Endodermal cell (in vitro differentiated cells): ENCODE data around the gene TBX20. TPM values are rescaled to one million over a fixed set of nuclear protein-coding genes. Genes with fewer than 3 reads are reported as not detected.
"Not testable (repeated sequence)": the region's sequence is repeated elsewhere in the genome, so short reads cannot be mapped to it uniquely, and the experiment has no call there.

ENCODE experiments used
- DNase-seq: peaks from one replicate; pipeline ENCODE4 v3.0.0-alpha.2; 2017
- H3K27ac ChIP-seq: 2 replicates; pipeline ENCODE4 v1.5.1; 2013; ENCODE audit warnings: mild to moderate bottlenecking, low read depth, low read length, moderate library complexity
- H3K27me3 ChIP-seq: 2 replicates; pipeline ENCODE4 v1.6.1; 2013; ENCODE audit warnings: mild to moderate bottlenecking, low read length, moderate library complexity; ENCODE audit not compliant: insufficient read depth, control insufficient read depth, poor library complexity, severe bottlenecking
- H3K36me3 ChIP-seq: 2 replicates; pipeline ENCODE4 v1.7.0; 2013; ENCODE audit warnings: mild to moderate bottlenecking, low read length, moderate library complexity; ENCODE audit not compliant: control insufficient read depth, insufficient read depth
- H3K4me1 ChIP-seq: one replicate; pipeline ENCODE4 v1.7.0; 2013; ENCODE audit warnings: low read length; ENCODE audit not compliant: control insufficient read depth, insufficient read depth
- H3K4me3 ChIP-seq: 2 replicates; pipeline ENCODE4 v1.5.1; 2013; ENCODE audit warnings: mild to moderate bottlenecking, low read length, moderate library complexity
- H3K9ac ChIP-seq: 2 replicates; pipeline ENCODE4 v1.6.1; 2013; ENCODE audit warnings: mild to moderate bottlenecking, low read length, moderate library complexity; ENCODE audit not compliant: poor library complexity, severe bottlenecking; ENCODE audit errors: extremely low read depth
- H3K9me3 ChIP-seq: 2 replicates; pipeline ENCODE4 v1.6.1; 2013; ENCODE audit warnings: mild to moderate bottlenecking, low read length, moderate library complexity; ENCODE audit not compliant: control insufficient read depth
- H3K27ac Mint-ChIP-seq: 2 replicates; pipeline ENCODE4 v1.8.0; 2020; ENCODE audit warnings: mixed read lengths
- H3K27me3 Mint-ChIP-seq: 2 replicates; pipeline ENCODE4 v1.8.0; 2021; ENCODE audit warnings: mild to moderate bottlenecking, mixed read lengths; ENCODE audit not compliant: insufficient read depth
- H3K36me3 Mint-ChIP-seq: 2 replicates; pipeline ENCODE4 v1.8.0; 2020; ENCODE audit warnings: low read depth, mixed read lengths
- H3K4me1 Mint-ChIP-seq: 2 replicates; pipeline ENCODE4 v1.8.0; 2020; ENCODE audit warnings: mixed read lengths
- H3K4me3 Mint-ChIP-seq: 2 replicates; pipeline ENCODE4 v1.8.0; 2020; ENCODE audit warnings: mild to moderate bottlenecking, moderate library complexity, mixed read lengths
- H3K9me3 Mint-ChIP-seq: 2 replicates; pipeline ENCODE4 v1.8.0; 2020; ENCODE audit warnings: mild to moderate bottlenecking, mixed read lengths
- WGBS, 2 experiments: methylation state at CpG; one replicate each; pipeline versions ENCODE4 v1.1.5 to v1.1.7; 2013; ENCODE audit warnings: missing lambda C conversion rate in 2 of 2, mixed read lengths in 1 of 2; ENCODE audit not compliant: insufficient coverage in 1 of 2, insufficient read length in 1 of 2; 5-methylcytosine and 5-hydroxymethylcytosine counted together
- total RNA-seq, 2 donors: library from RNA; stranded (reverse); fragmentation: NEBNext Ultra II Directional in 1 of 2; extraction: Animal tissue kit (Norgen Biotek cat#: 25700) in 1 of 2; gene quantifications; 2 replicates in 1 of 2; 3 replicates in 1 of 2; pipeline ENCODE4 v1.2.1, GENCODE V29; 2021
- TF ChIP-seq, protein P1 (sequence below): fragments of 200-600 bp; sonication (generic); conservative IDR thresholded peaks from 2 replicates; pipeline ENCODE4 v1.5.0; 2021; ENCODE audit warnings: antibody characterized with exemption, mild to moderate bottlenecking

The TBX20 gene
- total RNA-seq, 2 donors from 2014 or later = 18.6 to 35.2 TPM

GRCh38 chr7:35190146-35190773, 63.6 kb downstream of the TBX20 start:
- H3K36me3 Mint-ChIP-seq, H3K36me3 ChIP-seq, H3K27ac ChIP-seq, H3K4me1 Mint-ChIP-seq, DNase-seq, H3K4me1 ChIP-seq, H3K9ac ChIP-seq, H3K4me3 Mint-ChIP-seq, H3K27ac Mint-ChIP-seq, H3K9me3 Mint-ChIP-seq, H3K4me3 ChIP-seq, H3K9me3 ChIP-seq: not testable (repeated sequence)
- H3K27me3 ChIP-seq = peaks cover 25% of the 10 kb centered on the region
- TF ChIP-seq, protein P1, sequence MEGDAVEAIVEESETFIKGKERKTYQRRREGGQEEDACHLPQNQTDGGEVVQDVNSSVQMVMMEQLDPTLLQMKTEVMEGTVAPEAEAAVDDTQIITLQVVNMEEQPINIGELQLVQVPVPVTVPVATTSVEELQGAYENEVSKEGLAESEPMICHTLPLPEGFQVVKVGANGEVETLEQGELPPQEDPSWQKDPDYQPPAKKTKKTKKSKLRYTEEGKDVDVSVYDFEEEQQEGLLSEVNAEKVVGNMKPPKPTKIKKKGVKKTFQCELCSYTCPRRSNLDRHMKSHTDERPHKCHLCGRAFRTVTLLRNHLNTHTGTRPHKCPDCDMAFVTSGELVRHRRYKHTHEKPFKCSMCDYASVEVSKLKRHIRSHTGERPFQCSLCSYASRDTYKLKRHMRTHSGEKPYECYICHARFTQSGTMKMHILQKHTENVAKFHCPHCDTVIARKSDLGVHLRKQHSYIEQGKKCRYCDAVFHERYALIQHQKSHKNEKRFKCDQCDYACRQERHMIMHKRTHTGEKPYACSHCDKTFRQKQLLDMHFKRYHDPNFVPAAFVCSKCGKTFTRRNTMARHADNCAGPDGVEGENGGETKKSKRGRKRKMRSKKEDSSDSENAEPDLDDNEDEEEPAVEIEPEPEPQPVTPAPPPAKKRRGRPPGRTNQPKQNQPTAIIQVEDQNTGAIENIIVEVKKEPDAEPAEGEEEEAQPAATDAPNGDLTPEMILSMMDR = peak; percentile 53
- WGBS, 2 experiments = 14% methylated on average over 1 of the region's 4 CpGs; no CpG with 5 or more reads in 1 of the 2 experiments
- H3K27me3 Mint-ChIP-seq = peaks cover 30% of the 10 kb centered on the region

- H3K9ac ChIP-seq = not testable (repeated sequence)
- peaks cover 38% of the 10 kb centered on the region for H3K27me3 Mint-ChIP-seq
- WGBS, 2 experiments = 0 to 2% methylated on average over 5 to 27 of the region's 27 CpGs
Observed at GRCh38 chr7:35186751-35187150, 67.1 kb downstream of the TBX20 start.

DNA sequence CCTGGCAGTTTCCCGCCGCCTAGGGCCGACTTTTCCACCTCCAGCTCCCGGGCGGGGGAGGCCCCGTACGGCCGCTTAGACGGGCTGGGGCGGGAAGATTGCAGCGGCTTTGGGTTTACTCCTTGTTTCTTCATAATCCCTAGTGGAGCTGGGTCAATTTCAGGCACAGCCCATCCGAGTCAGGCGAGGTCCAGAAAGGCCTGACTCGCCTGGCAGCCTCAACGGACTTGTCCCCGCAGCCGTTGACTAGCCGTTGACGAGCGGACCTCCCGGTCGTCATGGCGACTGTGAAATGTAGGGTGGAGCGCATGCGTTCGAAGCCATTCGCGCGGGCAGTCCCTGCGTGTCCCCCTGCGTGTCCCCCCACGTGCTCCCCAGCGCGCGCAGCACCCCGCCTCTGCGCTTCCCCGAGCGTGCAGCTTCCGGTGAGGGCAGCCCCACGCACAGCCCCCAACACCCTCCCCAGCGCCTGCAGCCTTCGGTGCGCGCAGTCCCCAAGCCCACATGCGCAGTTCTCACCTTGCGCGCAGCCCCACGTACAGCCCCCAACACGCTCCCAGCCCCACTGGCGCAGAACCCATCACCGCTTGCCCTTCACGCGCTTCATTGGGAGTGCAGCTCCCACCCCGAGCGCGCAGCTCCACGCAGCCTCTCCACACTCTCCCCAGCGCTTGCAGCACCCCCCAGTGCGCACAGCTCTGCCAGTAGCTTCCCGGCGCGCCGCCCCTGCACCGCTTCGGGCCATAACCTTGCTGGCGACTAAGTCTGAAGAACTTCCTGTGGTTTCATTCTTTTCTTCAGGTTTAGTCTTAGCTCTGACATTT, 67.8 kb downstream of the TBX20 start:
- H3K4me1 ChIP-seq = no peaks in the 10 kb centered on the region
- peak overlapping the region; percentile 79 for H3K4me3 ChIP-seq
- peaks cover 28% of the 10 kb centered on the region for H3K27me3 ChIP-seq
- H3K36me3 ChIP-seq = no peaks in the 10 kb centered on the region
- 1 to 2% methylated on average over 11 to 67 of the region's 67 CpGs for WGBS, 2 experiments
- H3K36me3 Mint-ChIP-seq = no peaks in the 10 kb centered on the region
- H3K4me1 Mint-ChIP-seq = peaks cover 6% of the 10 kb centered on the region
- H3K27ac ChIP-seq = no peak overlapping the region
- DNase-seq = peak; percentile 87
- H3K27me3 Mint-ChIP-seq = peaks cover 38% of the 10 kb centered on the region
- no peaks in the 10 kb centered on the region for H3K9me3 ChIP-seq
- peak overlapping the region; percentile 68 for H3K4me3 Mint-ChIP-seq
- H3K9me3 Mint-ChIP-seq = no peaks in the 10 kb centered on the region
- peak overlapping the region; percentile 64 for H3K27ac Mint-ChIP-seq
- no peak overlapping the region for H3K9ac ChIP-seq
- TF ChIP-seq, protein P1 = peak; percentile 52

More at GRCh38 chr7:35186751-35187150, 67.1 kb downstream of the TBX20 start:
- H3K27me3 ChIP-seq = peaks cover 28% of the 10 kb centered on the region
- peak overlapping the region; percentile 68 for H3K4me3 Mint-ChIP-seq
- not testable (repeated sequence) for H3K4me1 ChIP-seq, H3K27ac ChIP-seq, H3K36me3 Mint-ChIP-seq, H3K4me1 Mint-ChIP-seq, H3K9me3 Mint-ChIP-seq, H3K9me3 ChIP-seq, H3K36me3 ChIP-seq, H3K27ac Mint-ChIP-seq
- H3K4me3 ChIP-seq = peak overlapping the region; percentile 79
- peak; percentile 69 for DNase-seq

DNA sequence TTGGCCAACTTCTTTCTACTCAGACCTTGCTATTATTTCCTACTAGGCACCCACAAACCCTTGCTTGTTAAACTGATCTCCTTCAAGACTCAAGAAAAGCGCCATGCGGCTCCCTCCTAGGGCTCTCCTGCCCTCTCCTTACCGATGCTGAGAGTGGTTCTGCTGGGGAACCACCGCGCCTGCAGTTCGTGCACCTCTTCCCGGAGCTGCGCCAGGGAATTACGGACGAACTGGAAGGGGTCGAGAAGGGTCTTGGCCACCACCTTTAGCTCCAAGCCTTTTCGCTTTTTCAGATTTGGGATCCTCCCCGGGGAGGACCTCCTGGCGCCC, 68.4 kb downstream of the TBX20 start:
- H3K9me3 ChIP-seq, H3K27ac ChIP-seq, H3K4me1 ChIP-seq, DNase-seq, H3K4me1 Mint-ChIP-seq, H3K9ac ChIP-seq, H3K36me3 ChIP-seq, H3K9me3 Mint-ChIP-seq, H3K36me3 Mint-ChIP-seq, H3K27ac Mint-ChIP-seq: not testable (repeated sequence)
- 0 to 10% methylated on average over 2 to 14 of the region's 14 CpGs for WGBS, 2 experiments
- Mint-ChIP-seq H3K27me3 (peaks cover 38% of the 10 kb centered on the region), H3K4me3 (peak overlapping the region; percentile 68)
- Histone ChIP-seq H3K4me3 (peak overlapping the region; percentile 79), H3K27me3 (peaks cover 28% of the 10 kb centered on the region)

GRCh38 chr7:35184961-35185360, 68.9 kb downstream of the TBX20 start:
- H3K27me3 Mint-ChIP-seq = peaks cover 38% of the 10 kb centered on the region
- H3K27ac ChIP-seq, H3K9me3 Mint-ChIP-seq, DNase-seq, H3K27ac Mint-ChIP-seq, H3K9me3 ChIP-seq, H3K4me1 ChIP-seq, H3K4me1 Mint-ChIP-seq, H3K9ac ChIP-seq, H3K36me3 ChIP-seq, H3K36me3 Mint-ChIP-seq: not testable (repeated sequence)
- 85 to 94% methylated on average over 3 to 5 of the region's 5 CpGs for WGBS, 2 experiments
- H3K4me3 Mint-ChIP-seq = peak overlapping the region; percentile 68
- peaks cover 28% of the 10 kb centered on the region for H3K27me3 ChIP-seq
- H3K4me3 ChIP-seq = peak overlapping the region; percentile 79
